ENCODE measurements around the gene TUSC2.

The TUSC2 gene

GRCh38 chr3:50319894-50320625, 8.0 kb downstream of the TUSC2 start:
- Histone ChIP-seq H3K4me3 (ENCODE audit: low read length, poor library complexity, severe bottlenecking) (peak overlapping the region; percentile 78), H3K27me3 (ENCODE audit: insufficient read depth, low read length, poor library complexity, severe bottlenecking) (no peaks in the 10 kb centered on the region), H2AFZ (ENCODE audit: low read length) (no peak overlapping the region), H3F3A (ENCODE audit: low read depth) (no peaks in the 10 kb centered on the region), H3K4me1 (ENCODE audit: insufficient read depth, low read length, poor library complexity, severe bottlenecking) (peaks cover 39% of the 10 kb centered on the region), H3K79me2 (ENCODE audit: insufficient read depth, low read length) (peaks cover 29% of the 10 kb centered on the region), H3K9me3 (ENCODE audit: insufficient read depth, low read depth, low read length) (no peaks in the 10 kb centered on the region), H3K4me2 (ENCODE audit: low read depth, low read length, poor library complexity, severe bottlenecking) (peak overlapping the region; percentile 95), H3K9me2 (replicated peaks; ENCODE audit: low read depth, low read length) (no peaks in the 10 kb centered on the region), H3K36me3 (ENCODE audit: insufficient read depth, low read length) (no peaks in the 10 kb centered on the region), H4K20me1 (ENCODE audit: insufficient read depth, low read length, poor library complexity, severe bottlenecking) (peaks cover 15% of the 10 kb centered on the region), H3K9ac (ENCODE audit: low read depth, low read length, poor library complexity, severe bottlenecking) (peak overlapping the region; percentile 77)
- TF ChIP-seq CTCF (conservative IDR thresholded peaks at IDR 0.05; ENCODE audit: low read length) (no peak), EZH2phosphoT487 (IDR thresholded peaks at IDR 0.05; ENCODE audit: borderline replicate concordance) (no peak)

DNA sequence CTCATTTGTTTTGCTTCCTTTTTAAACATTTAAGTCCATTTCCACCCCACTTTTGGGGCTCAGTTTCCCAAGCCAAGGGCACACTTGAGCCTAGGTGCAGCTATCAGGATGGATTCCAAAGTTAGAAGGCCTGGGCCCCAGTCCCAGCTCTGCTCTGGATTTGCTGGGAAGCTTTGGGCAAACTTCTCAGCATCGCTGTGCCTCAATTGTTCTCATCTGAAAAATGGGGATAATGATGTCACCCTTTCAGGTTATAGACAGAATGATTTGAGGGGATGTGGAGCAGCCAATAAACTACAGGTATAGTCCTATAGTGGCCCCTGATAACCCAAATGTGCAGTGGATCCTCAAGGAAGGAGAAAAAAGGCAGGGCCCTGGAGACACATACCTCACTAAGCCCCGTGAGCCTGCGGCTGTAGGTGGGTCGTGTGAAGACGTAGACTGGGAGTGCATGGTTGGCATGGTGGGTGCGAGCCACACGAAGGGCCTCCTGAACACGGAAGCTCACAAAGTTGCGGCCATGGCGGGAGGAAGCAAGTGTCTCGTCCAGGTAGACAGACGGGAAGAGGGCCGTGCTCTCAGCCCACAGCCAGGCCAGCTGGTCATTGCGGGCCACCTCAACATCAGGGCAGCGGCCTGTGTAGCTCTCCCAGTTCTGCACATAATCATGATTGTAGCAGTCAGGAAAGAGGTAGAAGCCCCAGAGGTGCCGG, 8.7 kb downstream of the TUSC2 start:
- H3K79me2 ChIP-seq (ENCODE audit: insufficient read depth, low read length), result peaks cover 29% of the 10 kb centered on the region
- no peaks in the 10 kb centered on the region for H3K27me3 ChIP-seq (ENCODE audit: insufficient read depth, low read length, poor library complexity, severe bottlenecking)
- TF ChIP-seq EZH2phosphoT487 (IDR thresholded peaks at IDR 0.05; ENCODE audit: borderline replicate concordance), result no peak
- TF ChIP-seq CTCF (conservative IDR thresholded peaks at IDR 0.05; ENCODE audit: low read length), result no peak
- H3K9ac ChIP-seq (ENCODE audit: low read depth, low read length, poor library complexity, severe bottlenecking), result peak overlapping the region; percentile 38
- no peaks in the 10 kb centered on the region for H3K9me3 ChIP-seq (ENCODE audit: insufficient read depth, low read depth, low read length)
- H3F3A ChIP-seq (ENCODE audit: low read depth), result no peaks in the 10 kb centered on the region
- H3K9me2 ChIP-seq (replicated peaks; ENCODE audit: low read depth, low read length), result no peaks in the 10 kb centered on the region
- peaks cover 38% of the 10 kb centered on the region for H3K4me1 ChIP-seq (ENCODE audit: insufficient read depth, low read length, poor library complexity, severe bottlenecking)
- H4K20me1 ChIP-seq (ENCODE audit: insufficient read depth, low read length, poor library complexity, severe bottlenecking), result peaks cover 15% of the 10 kb centered on the region
- H2AFZ ChIP-seq (ENCODE audit: low read length), result no peak overlapping the region
- peak overlapping the region; percentile 95 for H3K4me2 ChIP-seq (ENCODE audit: low read depth, low read length, poor library complexity, severe bottlenecking)
- no peak overlapping the region for H3K4me3 ChIP-seq (ENCODE audit: low read length, poor library complexity, severe bottlenecking)
- no peaks in the 10 kb centered on the region for H3K36me3 ChIP-seq (ENCODE audit: insufficient read depth, low read length)

DNA sequence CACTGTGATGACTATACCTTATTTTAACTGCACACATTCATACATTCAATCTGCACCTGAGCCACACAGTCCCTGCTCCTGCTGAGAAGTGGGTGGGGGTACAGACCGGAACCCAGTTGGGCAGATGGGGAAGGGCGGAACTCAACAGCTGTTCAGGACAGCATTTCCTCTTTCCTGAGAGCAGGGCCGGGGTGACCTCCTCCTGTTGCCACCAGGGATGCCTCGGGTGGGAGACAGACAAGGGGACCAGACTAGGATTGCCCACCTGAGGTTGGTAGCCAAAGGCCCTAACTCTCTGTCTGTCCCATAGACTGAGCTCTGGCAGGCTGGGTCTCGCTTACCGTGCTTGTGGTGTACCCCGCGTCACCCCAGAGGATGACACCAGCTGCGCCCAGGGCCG, 9.4 kb downstream of the TUSC2 start:
- peaks cover 37% of the 10 kb centered on the region for H3K4me1 ChIP-seq (ENCODE audit: insufficient read depth, low read length, poor library complexity, severe bottlenecking)
- no peaks in the 10 kb centered on the region for H3K9me3 ChIP-seq (ENCODE audit: insufficient read depth, low read depth, low read length)
- peak overlapping the region; percentile 38 for H3K9ac ChIP-seq (ENCODE audit: low read depth, low read length, poor library complexity, severe bottlenecking)
- H3K4me2 ChIP-seq (ENCODE audit: low read depth, low read length, poor library complexity, severe bottlenecking), result peak overlapping the region; percentile 95
- no peaks in the 10 kb centered on the region for H3K27me3 ChIP-seq (ENCODE audit: insufficient read depth, low read length, poor library complexity, severe bottlenecking)
- no peak overlapping the region for H2AFZ ChIP-seq (ENCODE audit: low read length)
- no peaks in the 10 kb centered on the region for H3F3A ChIP-seq (ENCODE audit: low read depth)
- H3K36me3 ChIP-seq (ENCODE audit: insufficient read depth, low read length), result no peaks in the 10 kb centered on the region
- peaks cover 29% of the 10 kb centered on the region for H3K79me2 ChIP-seq (ENCODE audit: insufficient read depth, low read length)
- no peak for TF ChIP-seq CTCF (conservative IDR thresholded peaks at IDR 0.05; ENCODE audit: low read length)
- no peak for TF ChIP-seq EZH2phosphoT487 (IDR thresholded peaks at IDR 0.05; ENCODE audit: borderline replicate concordance)
- H4K20me1 ChIP-seq (ENCODE audit: insufficient read depth, low read length, poor library complexity, severe bottlenecking), result peaks cover 15% of the 10 kb centered on the region
- H3K9me2 ChIP-seq (replicated peaks; ENCODE audit: low read depth, low read length), result no peaks in the 10 kb centered on the region
- no peak overlapping the region for H3K4me3 ChIP-seq (ENCODE audit: low read length, poor library complexity, severe bottlenecking)
